Endothelial cell of umbilical vein (primary cell): ENCODE measurements around the gene ACSBG1.

Source experiments
- CTCF ChIP-seq, 2 donors: IDR thresholded peaks; 1 replicate in 1 of 2; 2 replicates in 1 of 2; pipeline ENCODE4 v1.5.1; 2011; ENCODE audit warnings: low read length in 2 of 2, mild to moderate bottlenecking in 2 of 2, moderate library complexity in 2 of 2, control low read depth in 1 of 2, inconsistent platforms in 1 of 2, low read depth in 1 of 2; ENCODE audit not compliant: insufficient read depth in 1 of 2; ENCODE audit errors: extremely low read depth in 1 of 2
- EZH2 ChIP-seq: IDR thresholded peaks from 2 replicates; pipeline ENCODE4 v1.6.1; 2012; ENCODE audit warnings: borderline replicate concordance, low read depth, mild to moderate bottlenecking, moderate library complexity, low read length, inconsistent platforms; ENCODE audit not compliant: severe bottlenecking
- FOS ChIP-seq: IDR thresholded peaks from 2 replicates; pipeline ENCODE4 v1.6.1; 2011; ENCODE audit warnings: mild to moderate bottlenecking, low read length, moderate library complexity, borderline replicate concordance; ENCODE audit not compliant: insufficient read depth
- GATA2 ChIP-seq: IDR thresholded peaks from 2 replicates; pipeline ENCODE4 v1.7.0; 2011; ENCODE audit warnings: low read depth, mild to moderate bottlenecking, moderate library complexity, mixed read lengths, low read length; ENCODE audit not compliant: insufficient read length, insufficient read depth
- JUN ChIP-seq: IDR thresholded peaks from 2 replicates; pipeline ENCODE4 v1.6.1; 2011; ENCODE audit warnings: borderline replicate concordance, low read depth; ENCODE audit not compliant: insufficient read length, insufficient read depth
- MAX ChIP-seq: IDR thresholded peaks from 2 replicates; pipeline ENCODE4 v1.6.1; 2011; ENCODE audit not compliant: insufficient read depth, insufficient read length
- MYC ChIP-seq: IDR thresholded peaks from one replicate; pipeline ENCODE4 v1.6.1; 2011; ENCODE audit warnings: mild to moderate bottlenecking, low read depth, low read length
- POLR2A ChIP-seq: IDR thresholded peaks from 2 replicates; pipeline ENCODE4 v1.6.1; 2012; ENCODE audit warnings: low read depth, mild to moderate bottlenecking, control low read depth, low read length
- POLR2AphosphoS5 ChIP-seq: IDR thresholded peaks from 2 replicates; pipeline ENCODE4 v1.6.1; 2012; ENCODE audit warnings: low read depth, mild to moderate bottlenecking, control low read depth, low read length, moderate library complexity; ENCODE audit not compliant: insufficient read depth

GRCh38 chr15:78255421-78256043, 21.2 kb upstream of the ACSBG1 start:
- no peak for TF ChIP-seq EZH2
- no peak for TF ChIP-seq POLR2A
- TF ChIP-seq CTCF (IDR thresholded peaks at IDR 0.05; ENCODE audit: extremely low read depth in 1 of 2, insufficient read depth in 1 of 2, low read depth in 1 of 2, low read length in 2 of 2), result no peak
- no peak for TF ChIP-seq JUN
- TF ChIP-seq POLR2AphosphoS5, result no peak
- no peak for TF ChIP-seq MAX
- TF ChIP-seq MYC, result no peak
- no peak for TF ChIP-seq GATA2
- no peak for TF ChIP-seq FOS
